ENCODE measurements around the gene GRM7.

GRM7 gene

GRCh38 chr3:7788881-7789280 lies 928.0 kb downstream of the GRM7 start:
- DNase-seq (ENCODE audit: low spot score): no peak
- in situ Hi-C loops (cut with MboI; ENCODE audit: low pct_unique_long_range_greater_than_20kb, low sequenced_read_pairs, unreplicated experiment): no loop called here
- no peak for TF ChIP-seq CTCF (IDR thresholded peaks at IDR 0.05; ENCODE audit: extremely low read depth, insufficient read depth, missing control alignments)

DNA sequence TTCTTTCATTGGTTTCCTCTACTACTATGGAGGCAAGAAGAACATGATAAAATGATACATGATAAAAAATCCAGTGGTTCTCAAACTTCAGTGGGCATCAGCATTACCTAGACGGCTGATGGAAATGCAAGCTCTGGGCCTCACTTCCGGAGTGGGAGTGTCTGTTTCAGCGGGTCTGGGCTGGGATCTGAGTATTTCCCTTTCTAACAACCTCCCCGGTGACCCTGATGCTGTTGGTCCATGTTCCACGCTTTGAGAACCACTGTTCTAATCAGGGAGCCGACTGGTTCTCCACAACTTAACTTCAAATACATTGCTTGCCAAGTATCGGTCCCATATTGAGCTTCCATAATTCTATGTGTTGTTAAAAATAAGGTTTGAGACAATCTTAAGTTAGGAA lies 928.4 kb downstream of the GRM7 start:
- no peak for DNase-seq (ENCODE audit: low spot score)
- no peak for TF ChIP-seq CTCF (IDR thresholded peaks at IDR 0.05; ENCODE audit: extremely low read depth, insufficient read depth, missing control alignments)
- in situ Hi-C loops (cut with MboI; ENCODE audit: low pct_unique_long_range_greater_than_20kb, low sequenced_read_pairs, unreplicated experiment): no loop called here

DNA sequence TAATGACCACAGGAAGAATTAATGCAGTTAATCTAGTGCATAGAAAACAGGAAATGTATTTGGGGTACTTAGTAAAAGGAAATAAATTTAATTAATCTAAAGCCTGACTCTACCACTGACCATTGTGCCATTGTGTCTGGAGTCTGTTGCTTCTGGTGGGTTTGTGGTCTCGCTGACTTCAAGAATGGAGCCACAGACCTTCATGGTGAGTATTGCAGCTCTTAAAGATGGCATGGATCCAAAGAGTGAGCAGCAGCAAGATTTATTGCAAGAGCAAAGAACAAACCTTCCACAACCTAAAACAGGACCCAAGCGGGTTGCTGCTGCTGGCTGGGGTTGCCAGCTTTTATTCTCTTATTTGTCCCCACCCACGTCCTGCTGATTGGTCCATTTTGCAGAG lies 929.2 kb downstream of the GRM7 start:
- in situ Hi-C loops (cut with MboI; ENCODE audit: low pct_unique_long_range_greater_than_20kb, low sequenced_read_pairs, unreplicated experiment): no loop called here
- no peak for DNase-seq (ENCODE audit: low spot score)
- TF ChIP-seq CTCF (IDR thresholded peaks at IDR 0.05; ENCODE audit: extremely low read depth, insufficient read depth, missing control alignments): no peak
